Chondrocyte (in vitro differentiated cells): Measurements from ENCODE around the gene ZSCAN22. TPM values are rescaled to one million over a fixed set of nuclear protein-coding genes. Genes with fewer than 3 reads are reported as not detected.
"Not testable (repeated sequence)": the region's sequence is repeated elsewhere in the genome, so short reads cannot be mapped to it uniquely, and the experiment has no call there.

Experiments
- DNase-seq: peaks from one replicate; pipeline ENCODE4 v3.0.0; 2021; ENCODE audit warnings: mixed read lengths, low spot score
- H3K27ac Mint-ChIP-seq: one replicate; pipeline ENCODE4 v1.8.0; 2021; ENCODE audit warnings: mild to moderate bottlenecking, moderate library complexity, mixed read lengths; ENCODE audit not compliant: unreplicated experiment
- H3K27me3 Mint-ChIP-seq: 2 replicates; pipeline ENCODE4 v1.8.0; 2021; ENCODE audit warnings: low read depth, mixed read lengths
- H3K36me3 Mint-ChIP-seq: 2 replicates; pipeline ENCODE4 v1.8.0; 2021; ENCODE audit warnings: low read depth, mixed read lengths
- H3K4me1 Mint-ChIP-seq: 2 replicates; pipeline ENCODE4 v1.8.0; 2021; ENCODE audit warnings: low read depth, mild to moderate bottlenecking, mixed read lengths
- H3K4me3 Mint-ChIP-seq: one replicate; pipeline ENCODE4 v1.8.0; 2021; ENCODE audit warnings: mild to moderate bottlenecking, moderate library complexity, mixed read lengths; ENCODE audit not compliant: unreplicated experiment
- H3K9me3 Mint-ChIP-seq: 2 replicates; pipeline ENCODE4 v1.8.0; 2021; ENCODE audit warnings: low read depth, mixed read lengths
- total RNA-seq: library from RNA; stranded (reverse); gene quantifications from 3 replicates; pipeline ENCODE4 v1.2.1, GENCODE V29; 2021
- TF ChIP-seq, protein P1 (sequence below): fragments of 200-600 bp; sonication (generic); IDR thresholded peaks from 2 replicates; pipeline ENCODE4 v1.5.0; 2021; ENCODE audit warnings: antibody characterized with exemption, mild to moderate bottlenecking, moderate library complexity

The ZSCAN22 gene
- total RNA-seq, 1 donor from 2014 or later = 3.0 TPM

DNA sequence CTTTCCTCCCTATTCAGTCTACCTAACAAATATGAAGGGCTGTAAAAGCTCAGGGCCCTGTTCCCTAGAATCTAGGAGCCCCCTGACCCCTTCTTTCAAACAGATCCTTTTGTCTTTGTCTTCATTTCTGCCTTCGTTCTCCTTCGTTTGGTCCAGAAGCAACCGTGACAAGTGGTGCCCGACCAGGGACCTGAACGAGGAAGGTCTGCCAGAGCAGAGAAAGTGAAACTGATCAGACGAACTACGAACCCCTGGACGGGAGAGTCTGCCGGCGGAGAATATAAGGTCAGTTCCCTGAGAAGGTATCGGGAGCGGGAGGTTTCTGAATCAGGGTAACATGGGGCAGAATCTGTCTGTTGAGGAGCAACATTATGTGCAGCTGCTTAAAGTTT is 20.9 kb upstream of the ZSCAN22 start:
- TF ChIP-seq, protein P1, sequence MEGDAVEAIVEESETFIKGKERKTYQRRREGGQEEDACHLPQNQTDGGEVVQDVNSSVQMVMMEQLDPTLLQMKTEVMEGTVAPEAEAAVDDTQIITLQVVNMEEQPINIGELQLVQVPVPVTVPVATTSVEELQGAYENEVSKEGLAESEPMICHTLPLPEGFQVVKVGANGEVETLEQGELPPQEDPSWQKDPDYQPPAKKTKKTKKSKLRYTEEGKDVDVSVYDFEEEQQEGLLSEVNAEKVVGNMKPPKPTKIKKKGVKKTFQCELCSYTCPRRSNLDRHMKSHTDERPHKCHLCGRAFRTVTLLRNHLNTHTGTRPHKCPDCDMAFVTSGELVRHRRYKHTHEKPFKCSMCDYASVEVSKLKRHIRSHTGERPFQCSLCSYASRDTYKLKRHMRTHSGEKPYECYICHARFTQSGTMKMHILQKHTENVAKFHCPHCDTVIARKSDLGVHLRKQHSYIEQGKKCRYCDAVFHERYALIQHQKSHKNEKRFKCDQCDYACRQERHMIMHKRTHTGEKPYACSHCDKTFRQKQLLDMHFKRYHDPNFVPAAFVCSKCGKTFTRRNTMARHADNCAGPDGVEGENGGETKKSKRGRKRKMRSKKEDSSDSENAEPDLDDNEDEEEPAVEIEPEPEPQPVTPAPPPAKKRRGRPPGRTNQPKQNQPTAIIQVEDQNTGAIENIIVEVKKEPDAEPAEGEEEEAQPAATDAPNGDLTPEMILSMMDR = no peak

DNA sequence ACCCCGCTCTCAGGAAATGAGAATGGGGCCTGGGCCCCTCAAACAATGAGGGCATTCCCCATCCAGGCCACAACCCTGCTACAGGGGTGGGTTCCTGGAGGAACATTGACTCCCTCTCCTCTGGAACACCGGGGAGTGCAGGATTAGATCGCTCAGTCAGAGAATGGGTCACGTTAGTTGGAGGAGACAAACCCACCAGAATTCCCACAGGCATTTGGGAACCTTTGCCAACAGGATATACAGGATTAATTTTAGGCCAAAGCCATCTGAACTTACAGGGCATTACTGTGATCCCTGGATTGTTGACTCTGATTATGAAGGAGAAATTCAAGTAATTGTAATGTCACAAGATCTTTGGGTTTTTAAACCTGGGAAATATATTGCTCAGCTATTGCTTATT is 19.1 kb upstream of the ZSCAN22 start:
- H3K27me3 Mint-ChIP-seq = no peaks in the 10 kb centered on the region
- no peak for DNase-seq
- TF ChIP-seq, protein P1 = no peak
- H3K4me3 Mint-ChIP-seq = no peak overlapping the region
- peaks cover 30% of the 10 kb centered on the region for H3K4me1 Mint-ChIP-seq
- H3K36me3 Mint-ChIP-seq = peaks cover 28% of the 10 kb centered on the region
- no peaks in the 10 kb centered on the region for H3K9me3 Mint-ChIP-seq
- peak overlapping the region; percentile 17 for H3K27ac Mint-ChIP-seq

More for the DNA sequence above, 20.9 kb upstream of the ZSCAN22 start:
- Mint-ChIP-seq H3K9me3 (no peaks in the 10 kb centered on the region), H3K4me1 (peaks cover 30% of the 10 kb centered on the region), H3K36me3 (peaks cover 21% of the 10 kb centered on the region), H3K27ac (peak overlapping the region; percentile 99), H3K27me3 (no peaks in the 10 kb centered on the region), H3K4me3 (peak overlapping the region; percentile 94)
- no peak for DNase-seq

DNA sequence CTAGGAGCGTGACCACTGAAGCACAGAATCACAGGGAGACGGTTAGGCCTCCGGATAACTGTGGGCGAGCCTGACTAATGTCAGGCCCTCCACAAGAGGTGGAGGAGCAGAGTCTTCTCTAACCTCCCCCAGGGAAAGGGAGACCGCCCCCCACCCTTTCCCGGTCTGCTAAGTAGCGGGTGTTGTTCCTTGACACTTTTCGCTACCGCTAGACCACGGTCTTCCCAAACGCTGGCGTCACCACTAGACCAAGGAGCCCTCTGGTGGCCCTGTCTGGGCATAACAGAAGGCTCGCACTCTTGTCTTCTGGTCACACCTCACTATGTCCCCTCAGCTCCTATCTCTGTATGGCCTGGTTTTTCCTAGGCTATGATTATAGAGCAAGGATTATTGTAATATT is 16.1 kb upstream of the ZSCAN22 start:
- H3K4me1 Mint-ChIP-seq = peaks cover 16% of the 10 kb centered on the region
- not testable (repeated sequence) for DNase-seq, H3K27ac Mint-ChIP-seq, H3K4me3 Mint-ChIP-seq, H3K9me3 Mint-ChIP-seq, H3K27me3 Mint-ChIP-seq
- H3K36me3 Mint-ChIP-seq = peaks cover 38% of the 10 kb centered on the region
- TF ChIP-seq, protein P1 = peak; percentile 68

DNA sequence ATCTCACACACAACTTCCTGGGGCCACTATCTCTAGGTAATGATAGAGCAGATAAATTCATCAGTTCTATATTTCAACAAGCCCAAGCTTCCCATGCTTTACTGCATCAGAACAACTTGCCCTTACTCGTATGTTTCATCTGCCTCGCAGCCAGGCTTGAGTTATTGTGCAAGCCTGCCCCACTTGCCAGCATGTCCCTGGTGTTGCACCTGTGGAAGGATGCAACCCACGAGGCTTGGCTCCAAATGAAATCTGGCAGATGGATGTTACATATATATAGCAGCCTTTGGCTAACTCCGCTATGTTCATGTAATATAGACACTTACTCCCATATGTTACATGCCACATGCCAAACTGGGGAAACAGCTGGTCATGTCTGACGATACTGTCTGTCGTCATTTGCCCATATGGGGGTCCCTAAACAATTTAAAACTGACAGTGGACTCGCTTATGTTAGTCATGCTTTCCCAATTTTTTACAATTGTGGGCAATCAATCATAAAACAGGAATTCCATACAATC is 15.4 kb upstream of the ZSCAN22 start:
- Mint-ChIP-seq H3K4me1 (peaks cover 9% of the 10 kb centered on the region), H3K36me3 (peaks cover 36% of the 10 kb centered on the region), H3K4me3 (no peak overlapping the region), H3K27ac (no peak overlapping the region), H3K27me3 (no peaks in the 10 kb centered on the region), H3K9me3 (no peaks in the 10 kb centered on the region)
- TF ChIP-seq, protein P1 = no peak
- DNase-seq = no peak

DNA sequence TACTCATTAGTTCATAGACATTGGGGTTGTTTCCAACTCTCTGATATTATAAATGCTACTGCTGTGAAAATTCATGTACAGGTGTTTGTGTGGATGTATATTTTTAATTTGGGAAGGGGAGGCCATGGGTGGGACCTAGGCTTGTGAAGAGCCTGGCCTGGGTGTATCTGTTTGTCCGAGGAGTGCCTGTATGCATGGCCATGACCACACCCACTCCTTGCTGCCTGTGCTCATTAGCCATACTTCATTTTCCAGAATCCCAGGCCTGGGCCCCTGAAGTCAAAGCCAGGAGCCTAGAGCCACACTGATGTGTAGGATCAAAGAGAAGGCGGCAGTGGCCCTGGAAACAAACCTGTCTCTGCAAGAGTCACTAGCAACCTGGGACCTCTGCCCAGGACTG is 11.2 kb upstream of the ZSCAN22 start:
- no peaks in the 10 kb centered on the region for H3K4me1 Mint-ChIP-seq
- H3K9me3 Mint-ChIP-seq = no peaks in the 10 kb centered on the region
- TF ChIP-seq, protein P1 = no peak
- H3K4me3 Mint-ChIP-seq = no peak overlapping the region
- H3K27ac Mint-ChIP-seq = no peak overlapping the region
- DNase-seq = no peak
- no peaks in the 10 kb centered on the region for H3K27me3 Mint-ChIP-seq
- peaks cover 25% of the 10 kb centered on the region for H3K36me3 Mint-ChIP-seq
